GM15510 (cell line): ENCODE results near the gene MRPL10.

Experiments
- POLR2A ChIP-seq: IDR thresholded peaks from 3 replicates; pipeline ENCODE4 v1.6.1; 2011; ENCODE audit warnings: borderline replicate concordance; ENCODE audit not compliant: insufficient read length; ENCODE audit errors: extremely low read depth

Gene MRPL10

DNA sequence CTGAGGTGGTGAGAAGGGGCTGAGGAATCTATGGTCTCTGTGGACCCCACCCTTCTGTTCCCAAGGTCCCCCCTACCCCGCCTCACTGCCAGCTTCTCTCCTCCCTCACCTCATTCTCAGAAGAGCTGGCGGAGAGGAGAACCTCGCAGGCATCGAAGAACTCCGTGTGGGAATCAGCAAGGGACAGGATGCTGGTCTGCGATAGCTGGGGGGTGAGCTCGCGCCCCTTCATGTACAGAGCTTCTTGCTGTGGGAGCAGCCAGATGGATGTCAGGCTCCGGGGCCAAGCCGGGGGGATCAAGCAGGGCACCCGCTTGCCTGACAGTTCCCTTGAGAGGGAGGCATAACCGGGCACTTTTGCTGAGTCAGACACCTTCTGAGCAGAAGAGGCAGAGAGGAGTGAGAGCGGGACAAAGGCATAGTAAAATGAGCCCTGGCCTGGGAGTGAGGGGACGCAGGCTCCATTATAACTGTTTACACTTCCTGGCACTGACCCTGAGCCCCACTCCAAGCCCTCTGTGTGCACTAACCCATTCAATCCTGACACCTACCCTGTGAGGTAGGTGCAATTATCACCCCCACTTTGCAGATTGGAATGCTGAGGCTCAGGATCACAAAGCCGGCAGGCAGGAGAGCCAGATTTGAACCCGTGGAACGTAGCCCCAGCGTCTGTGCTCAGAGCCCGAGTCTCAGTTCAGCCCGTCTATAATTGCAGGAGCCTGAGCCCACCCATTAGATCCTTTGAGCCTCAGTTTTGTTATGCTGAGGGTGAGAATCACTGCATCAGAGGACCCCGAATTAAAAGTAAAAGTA is 16.0 kb downstream of the MRPL10 start:
- TF ChIP-seq POLR2A: no peak

DNA sequence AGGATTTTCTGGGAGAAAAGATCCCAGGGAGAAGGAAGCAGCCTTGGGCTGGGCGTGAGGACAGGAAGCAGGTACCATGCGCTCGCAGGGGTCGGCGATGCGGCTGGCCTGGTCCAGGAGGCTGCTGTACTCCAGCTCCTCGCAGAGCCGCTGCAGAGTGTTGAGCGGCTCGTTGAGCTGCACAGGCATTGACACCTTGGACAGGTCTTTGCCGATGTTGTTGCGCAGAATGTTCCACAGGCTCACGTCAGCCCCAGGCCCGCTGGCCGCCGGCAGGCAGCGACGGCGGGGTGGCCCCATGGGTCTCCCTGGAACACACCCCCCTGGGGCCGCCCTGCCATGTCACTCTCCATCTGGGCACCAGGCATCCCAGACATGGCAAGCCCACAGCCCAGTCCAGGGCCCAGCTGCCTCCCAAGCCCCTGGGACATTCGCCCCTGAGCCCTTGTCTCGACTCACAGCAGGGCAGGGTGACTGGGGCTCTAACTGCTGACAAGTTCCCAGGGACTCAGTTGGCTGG is 17.8 kb downstream of the MRPL10 start:
- no peak for TF ChIP-seq POLR2A

GRCh38 chr17:47813077-47813476 is 18.3 kb downstream of the MRPL10 start:
- TF ChIP-seq POLR2A: no peak

DNA sequence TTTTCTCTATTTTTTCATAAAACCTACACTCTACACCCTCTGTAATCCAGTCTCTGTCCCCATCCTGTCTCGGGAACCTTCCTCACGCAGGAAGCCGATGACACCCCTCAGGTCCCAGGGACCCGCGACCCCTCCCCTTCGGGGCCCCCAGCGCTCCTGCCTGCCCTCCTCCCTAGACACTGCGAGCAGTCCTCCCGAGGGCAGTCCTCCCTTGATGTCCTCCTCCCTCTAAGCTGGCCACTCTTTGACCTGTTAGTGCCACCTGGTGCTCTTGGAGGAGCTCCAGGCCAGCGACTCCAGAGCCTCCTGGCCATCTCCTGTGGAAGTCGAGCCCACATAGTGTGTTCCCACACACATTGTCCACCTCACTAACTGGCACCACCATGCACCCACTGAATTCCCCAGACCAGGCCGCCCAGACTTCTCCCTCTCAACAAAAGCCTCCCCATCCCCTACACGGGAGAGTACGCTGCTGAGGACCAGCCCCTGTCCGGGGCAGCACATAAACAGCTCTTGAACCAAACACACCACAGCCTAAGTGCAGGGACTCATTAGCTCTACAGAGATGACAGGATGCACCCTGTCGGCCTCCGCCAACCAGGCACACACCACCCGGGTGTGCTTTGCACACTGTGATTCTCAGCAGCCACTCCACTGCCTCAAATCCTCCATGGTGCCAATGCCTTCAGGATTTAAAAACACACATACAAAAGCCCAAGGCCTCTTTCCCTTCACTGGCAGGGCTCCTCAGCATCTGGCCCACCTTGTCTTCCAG is 19.0 kb downstream of the MRPL10 start:
- TF ChIP-seq POLR2A: no peak

DNA sequence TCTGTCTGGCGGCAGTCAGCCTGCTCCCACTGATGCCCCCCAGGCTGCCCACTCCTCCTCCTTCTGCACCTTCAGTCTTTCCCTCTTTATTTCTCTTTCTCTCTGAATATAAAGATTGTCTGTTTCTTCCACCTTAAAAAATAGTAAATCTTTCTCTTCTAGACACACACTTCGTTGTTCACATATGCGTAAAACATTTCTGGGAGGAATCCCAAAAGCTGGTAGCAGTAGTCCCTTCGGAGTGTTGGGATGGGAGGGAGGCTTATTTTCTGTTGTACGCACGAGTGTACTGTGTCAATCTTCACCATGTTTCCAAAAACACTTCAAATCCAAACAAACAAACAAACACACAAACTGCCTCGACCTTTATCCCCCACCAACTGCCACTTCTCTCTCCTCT is 19.6 kb downstream of the MRPL10 start:
- no peak for TF ChIP-seq POLR2A

- no peak for TF ChIP-seq POLR2A
These were observed 20.3 kb downstream of the MRPL10 start for GRCh38 chr17:47810901-47811635.

- no peak for TF ChIP-seq POLR2A
These were observed 21.0 kb downstream of the MRPL10 start for GRCh38 chr17:47810200-47810821.

DNA sequence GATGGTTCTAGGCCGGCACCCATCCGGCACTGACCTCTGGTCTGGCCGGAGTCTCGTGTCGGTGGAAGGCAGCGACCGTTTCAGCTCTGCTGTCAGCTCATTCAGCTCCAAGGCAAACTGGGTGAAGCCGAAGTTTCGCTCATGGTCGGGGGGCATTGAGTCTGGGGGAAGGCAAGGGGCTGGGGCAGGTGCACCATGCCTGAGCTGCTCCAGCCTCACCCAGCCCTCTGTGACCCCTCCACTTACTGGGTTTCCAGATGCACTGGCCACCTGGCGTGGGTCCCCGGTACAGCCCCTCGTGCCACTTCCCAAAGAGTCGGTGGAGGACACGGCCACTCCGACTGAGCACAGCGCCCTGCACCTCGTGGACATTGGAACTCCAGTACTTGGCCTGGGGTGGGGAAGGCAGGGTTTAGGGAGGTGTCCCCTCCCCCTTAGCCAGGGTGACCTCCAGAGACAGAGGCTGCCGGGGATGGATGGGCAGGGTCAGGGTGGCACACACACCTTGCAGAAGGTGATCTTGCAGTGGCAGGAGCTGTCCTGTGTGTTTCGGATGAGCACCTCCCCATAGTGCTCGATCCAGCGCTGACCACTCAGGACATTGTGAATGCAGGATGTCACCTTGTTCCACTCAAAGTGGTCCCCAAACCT is 22.4 kb downstream of the MRPL10 start:
- TF ChIP-seq POLR2A: no peak

DNA sequence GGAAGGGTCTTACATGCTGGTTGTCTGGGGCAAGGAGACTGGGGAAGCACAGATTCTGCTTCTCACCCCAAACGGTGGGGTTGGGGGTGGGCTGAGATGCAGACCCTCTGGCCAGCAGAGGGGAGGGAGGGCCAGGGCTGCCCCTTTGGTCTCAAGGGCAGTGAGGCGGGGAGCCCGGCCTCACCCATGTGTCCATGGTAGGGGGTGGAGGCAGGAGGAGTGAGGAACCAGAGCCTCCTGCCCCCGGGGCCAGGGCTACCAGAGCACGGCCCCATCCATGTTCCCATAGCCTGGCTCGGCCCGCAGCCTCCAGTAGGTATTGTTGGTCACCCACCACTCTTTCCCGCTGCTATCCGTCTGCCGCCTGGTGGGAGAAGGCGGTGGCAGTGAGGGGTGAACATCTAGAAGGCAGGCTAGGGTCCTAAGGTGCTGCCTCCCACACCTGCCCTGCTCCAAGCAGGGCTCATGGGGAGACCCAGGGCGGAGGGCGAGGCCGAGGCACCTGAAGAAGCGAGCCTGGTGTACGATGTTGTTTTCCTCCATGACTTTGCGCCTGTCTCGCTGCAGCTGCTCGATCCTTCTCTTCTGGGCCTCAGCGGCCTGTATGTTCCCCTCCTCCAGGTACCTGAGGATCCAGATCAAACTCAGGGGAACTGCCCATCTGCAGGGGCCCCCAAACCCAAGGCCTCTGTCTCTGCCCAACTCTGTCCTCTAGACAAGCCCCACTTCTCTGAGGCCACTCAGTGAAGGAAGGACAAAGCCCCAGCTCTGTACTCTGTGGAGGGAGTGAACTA is 23.1 kb downstream of the MRPL10 start:
- TF ChIP-seq POLR2A: no peak

DNA sequence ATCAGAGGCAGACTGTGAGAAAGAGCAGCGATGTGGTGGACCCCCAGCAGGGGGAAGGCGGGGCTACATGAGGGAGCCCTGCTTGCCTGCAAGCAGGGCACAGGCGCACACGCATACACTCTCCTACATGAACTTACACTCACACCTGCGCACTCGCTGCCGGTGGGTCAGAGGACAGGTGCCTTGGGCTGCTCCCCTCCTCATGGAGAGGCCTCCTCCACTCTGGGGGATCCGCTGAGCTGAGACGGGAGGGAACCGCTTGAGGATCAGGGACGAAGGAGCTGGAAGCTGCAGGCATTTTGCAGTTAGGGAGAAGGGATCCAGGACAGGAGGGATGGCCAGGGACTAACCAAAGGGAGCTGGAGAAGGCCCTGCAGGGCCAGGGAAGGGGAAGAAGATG is 23.9 kb downstream of the MRPL10 start:
- TF ChIP-seq POLR2A: no peak

DNA sequence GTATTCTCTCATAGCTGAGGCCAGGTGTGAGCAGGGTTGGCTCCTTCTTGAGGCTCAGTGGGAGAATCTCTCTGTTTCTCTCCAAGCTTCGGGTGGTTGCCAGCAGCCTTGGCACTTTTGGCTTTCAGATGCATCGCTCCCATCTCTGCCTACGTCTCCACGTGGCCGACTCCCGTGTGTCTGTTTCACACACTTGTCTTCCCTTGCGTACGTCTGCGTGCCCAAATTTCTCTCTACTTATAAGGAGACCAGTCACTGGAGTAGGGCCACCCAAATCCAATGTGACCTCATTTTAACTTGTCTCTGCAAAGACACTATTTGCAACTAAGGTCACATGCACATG is 24.5 kb downstream of the MRPL10 start:
- TF ChIP-seq POLR2A: no peak

GRCh38 chr17:47806026-47806912 is 25.1 kb downstream of the MRPL10 start:
- no peak for TF ChIP-seq POLR2A
